Measurements from ENCODE around the gene SPTB. TPM values are rescaled to one million over a fixed set of nuclear protein-coding genes. Genes with fewer than 3 reads are reported as not detected.

SPTB gene
- total and polyA plus RNA-seq, 7 donors = 0.49 to 2.9 (median 1.3) TPM; not detected in 1

DNA sequence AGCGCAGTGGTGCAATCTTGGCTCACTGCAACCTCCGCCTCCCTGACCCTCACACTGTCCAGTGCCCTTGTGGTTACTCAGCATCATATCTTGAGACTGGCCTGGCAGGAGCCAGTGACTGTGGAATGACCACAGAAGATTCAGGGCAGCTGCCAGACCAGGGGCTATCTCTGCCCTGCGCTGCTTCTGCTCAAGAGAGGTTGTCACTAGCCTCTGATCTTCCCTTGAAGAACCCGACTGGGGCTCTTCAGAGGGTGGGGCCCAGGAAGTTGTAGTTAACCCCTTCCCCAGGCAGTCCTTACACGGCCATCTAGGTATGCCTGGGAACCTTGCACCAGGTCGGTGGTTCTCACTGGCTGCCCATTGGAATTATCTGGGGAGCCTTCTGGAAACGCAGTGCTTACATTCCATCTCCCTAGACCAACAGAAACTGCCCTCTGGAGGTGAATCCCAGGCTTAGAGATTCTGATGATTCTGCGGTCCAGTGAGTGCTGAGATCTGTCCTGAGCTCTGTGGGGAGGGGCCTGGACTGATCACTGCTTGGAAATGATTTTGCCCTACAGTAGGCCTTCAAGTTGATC lies 134.1 kb downstream of the SPTB start:
- intact Hi-C loops (cut with DNase I) = loop anchor here (5.0 kb wide), 1 partner anchor 73 kb away; no protein-coding TSS in a partner anchor
- Histone ChIP-seq H3K27ac (peak overlapping the region; percentile 38 to 72 (median 62)), H3K36me3 (peaks cover 32 to 81% (median 43%) of the 10 kb centered on the region in 4 donors), H3K27me3 (no peaks in the 10 kb centered on the region), H3K4me3 (no peak overlapping the region), H3K4me1 (peaks cover 0 to 24% (median 21%) of the 10 kb centered on the region in 4 donors), H3K9me3 (no peaks in the 10 kb centered on the region)
- 62 to 69% methylated on average over 8 of the region's 8 CpGs for WGBS, 2 donors
- no peak for DNase-seq
- TF ChIP-seq POLR2A (IDR thresholded peaks at IDR 0.05) (no peak), CTCF (IDR thresholded peaks at IDR 0.05) (peak; percentile 8 to 35 (median 24)), POLR2AphosphoS5 (IDR thresholded peaks at IDR 0.05) (peak in 1 of 4 donors; percentile 5)

GRCh38 chr14:64743061-64743460 lies 136.6 kb downstream of the SPTB start:
- peaks cover 46 to 86% (median 60%) of the 10 kb centered on the region in 4 donors for H3K36me3 ChIP-seq
- no peaks in the 10 kb centered on the region for H3K9me3 ChIP-seq
- H3K27me3 ChIP-seq = no peaks in the 10 kb centered on the region
- no peak overlapping the region for H3K4me3 ChIP-seq
- TF ChIP-seq POLR2A (IDR thresholded peaks at IDR 0.05) (no peak), EP300 (IDR thresholded peaks at IDR 0.05) (no peak), CTCF (IDR thresholded peaks at IDR 0.05) (no peak), POLR2AphosphoS5 (IDR thresholded peaks at IDR 0.05) (no peak)
- WGBS, 2 donors = 96 to 97% methylated on average over 27 of the region's 27 CpGs
- intact Hi-C loops (cut with DNase I) = no loop called here
- no peak overlapping the region for H3K27ac ChIP-seq
- DNase-seq = no peak
- H3K4me1 ChIP-seq = peaks cover 0 to 24% (median 21%) of the 10 kb centered on the region in 4 donors

- no peak for DNase-seq
- H3K27ac ChIP-seq = no peak overlapping the region
- 95 to 97% methylated on average over 15 of the region's 15 CpGs for WGBS, 2 donors
- peaks cover 0 to 22% (median 21%) of the 10 kb centered on the region in 4 donors for H3K4me1 ChIP-seq
- H3K9me3 ChIP-seq = no peaks in the 10 kb centered on the region
- intact Hi-C loops (cut with DNase I) = no loop called here
- no peak overlapping the region for H3K4me3 ChIP-seq
- TF ChIP-seq POLR2A (IDR thresholded peaks at IDR 0.05) (no peak), CTCF (IDR thresholded peaks at IDR 0.05) (no peak), POLR2AphosphoS5 (IDR thresholded peaks at IDR 0.05) (no peak), EP300 (IDR thresholded peaks at IDR 0.05) (no peak)
- peaks cover 54 to 88% (median 65%) of the 10 kb centered on the region in 4 donors for H3K36me3 ChIP-seq
- H3K27me3 ChIP-seq = no peaks in the 10 kb centered on the region
These were observed 137.7 kb downstream of the SPTB start for GRCh38 chr14:64741961-64742360.

- peaks cover 54 to 92% (median 72%) of the 10 kb centered on the region in 4 donors for H3K36me3 ChIP-seq
- no peak for DNase-seq
- no peaks in the 10 kb centered on the region for H3K27me3 ChIP-seq
- H3K4me3 ChIP-seq = no peak overlapping the region
- 94 to 95% methylated on average over 15 of the region's 15 CpGs for WGBS, 2 donors
- intact Hi-C loops (cut with DNase I) = no loop called here
- H3K4me1 ChIP-seq = peaks cover 0 to 14% (median 14%) of the 10 kb centered on the region in 4 donors
- TF ChIP-seq CTCF (IDR thresholded peaks at IDR 0.05) (no peak), EP300 (IDR thresholded peaks at IDR 0.05) (no peak), POLR2A (IDR thresholded peaks at IDR 0.05) (no peak), POLR2AphosphoS5 (IDR thresholded peaks at IDR 0.05) (no peak)
- H3K9me3 ChIP-seq = no peaks in the 10 kb centered on the region
- no peak overlapping the region for H3K27ac ChIP-seq
These were observed 138.5 kb downstream of the SPTB start for GRCh38 chr14:64741200-64741599.

Data from sigmoid colon (tissue), 7 donors.